Esophagus muscularis mucosa (tissue), 4 donors: ENCODE data around the gene E2F6.

Experiments used
- CTCF ChIP-seq, 3 experiments: fragments of 200-600 bp in 2 of 3; fragments of 450-650 bp in 1 of 3; sonication (generic) in 2 of 3; IDR thresholded peaks; one replicate each; pipeline ENCODE4 v1.5.1; 2017 to 2019; ENCODE audit warnings: antibody characterized with exemption in 3 of 3, mild to moderate bottlenecking in 2 of 3, moderate library complexity in 1 of 3
- EP300 ChIP-seq: sonication (generic); formaldehyde crosslinking; IDR thresholded peaks from one replicate; pipeline ENCODE4 v1.6.1; 2017; ENCODE audit warnings: antibody characterized with exemption
- POLR2A ChIP-seq: fragments of 450-650 bp; IDR thresholded peaks from one replicate; pipeline ENCODE4 v1.6.1; 2017; ENCODE audit warnings: antibody characterized with exemption, moderate library complexity, mild to moderate bottlenecking, low read depth
- POLR2AphosphoS5 ChIP-seq, 2 donors: sonication (generic); formaldehyde crosslinking; IDR thresholded peaks; one replicate each; pipeline ENCODE4 v1.6.1; 2017; ENCODE audit warnings: antibody characterized with exemption in 2 of 2

- TF ChIP-seq CTCF (IDR thresholded peaks at IDR 0.05) = no peak
- TF ChIP-seq EP300 = no peak
- no peak for TF ChIP-seq POLR2A
- no peak for TF ChIP-seq POLR2AphosphoS5 (IDR thresholded peaks at IDR 0.05)
Measured at GRCh38 chr2:11509657-11510360, 43.8 kb upstream of the E2F6 start.
